Stimulated activated CD8-positive, alpha-beta memory T cell treated with anti-CD3 and anti-CD28 coated beads, Interleukin-2, amount 100 ng/mL, for 48 hours (primary cell): ENCODE measurements around the gene GIPC1.
"Not testable (repeated sequence)": the region's sequence is repeated elsewhere in the genome, so short reads cannot be mapped to it uniquely, and the experiment has no call there.

Source experiments
- DNase-seq, 2 donors: peaks; one replicate each; pipeline ENCODE4 v3.0.0-alpha.2; 2020; ENCODE audit warnings: low read depth in 2 of 2

The GIPC1 gene

DNA sequence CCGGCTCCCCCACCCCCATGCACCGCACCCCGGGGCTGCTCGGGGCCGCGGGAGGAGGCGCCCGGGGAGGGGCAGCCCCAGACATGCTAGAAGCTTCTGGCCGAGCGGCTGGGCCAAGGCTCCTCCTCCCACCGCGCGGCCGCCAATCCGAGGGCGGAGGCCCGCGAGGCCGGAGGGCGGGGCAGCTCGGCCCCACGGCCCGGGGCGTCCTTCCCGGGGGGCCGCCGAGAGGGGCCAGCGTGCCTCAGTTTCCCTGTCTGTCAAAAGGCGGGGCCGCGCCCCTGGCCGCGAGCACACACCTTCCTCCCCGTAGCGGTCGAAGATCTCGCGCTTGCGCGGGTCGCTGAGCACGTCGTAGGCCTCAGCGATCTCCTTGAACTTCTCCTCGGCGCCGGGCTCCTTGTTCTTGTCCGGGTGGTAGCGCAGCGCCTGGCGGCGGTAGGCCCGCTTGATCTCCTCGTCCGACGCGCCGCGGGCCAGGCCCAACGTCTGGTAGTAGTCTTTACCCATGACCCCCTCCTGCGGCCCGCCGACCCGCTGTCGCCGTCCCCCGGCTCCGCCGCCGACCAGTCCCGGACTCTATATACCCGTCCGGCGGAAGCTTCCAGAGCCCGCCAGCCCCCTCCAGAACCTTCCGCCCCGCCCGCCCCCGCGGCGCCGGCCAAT lies 22.0 kb upstream of the GIPC1 start, which contains the start of gene DNAJB1:
TSS of gene DNAJB1 (minus strand) at position 558 of the 666 bp plus-strand sequence. CDS start at position 510, 48 bp downstream.
- peak; percentile 46 to 64 for DNase-seq

DNA sequence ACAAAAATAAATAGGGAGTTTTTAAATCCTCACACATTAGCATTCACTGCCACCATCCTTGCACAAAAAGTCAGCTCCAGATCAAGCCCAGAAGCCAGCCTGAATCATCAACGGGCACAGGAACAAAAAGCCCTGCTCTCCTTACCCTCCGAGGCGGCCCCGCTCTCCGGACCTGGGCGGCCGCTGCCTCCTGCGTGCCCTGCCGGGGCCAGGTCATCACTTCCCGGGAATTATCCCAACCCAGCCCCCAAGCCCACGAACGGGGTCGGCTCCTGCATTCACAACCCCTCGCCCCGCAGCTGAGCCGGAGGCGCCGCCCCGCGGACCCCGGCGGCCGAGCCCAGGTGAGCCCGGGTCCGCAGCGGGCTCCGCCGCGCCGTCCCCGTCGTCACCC lies 21.5 kb upstream of the GIPC1 start:
- DNase-seq: no peak

- no peak for DNase-seq
Observed at GRCh38 chr19:14516746-14517438, 21.0 kb upstream of the GIPC1 start.

DNA sequence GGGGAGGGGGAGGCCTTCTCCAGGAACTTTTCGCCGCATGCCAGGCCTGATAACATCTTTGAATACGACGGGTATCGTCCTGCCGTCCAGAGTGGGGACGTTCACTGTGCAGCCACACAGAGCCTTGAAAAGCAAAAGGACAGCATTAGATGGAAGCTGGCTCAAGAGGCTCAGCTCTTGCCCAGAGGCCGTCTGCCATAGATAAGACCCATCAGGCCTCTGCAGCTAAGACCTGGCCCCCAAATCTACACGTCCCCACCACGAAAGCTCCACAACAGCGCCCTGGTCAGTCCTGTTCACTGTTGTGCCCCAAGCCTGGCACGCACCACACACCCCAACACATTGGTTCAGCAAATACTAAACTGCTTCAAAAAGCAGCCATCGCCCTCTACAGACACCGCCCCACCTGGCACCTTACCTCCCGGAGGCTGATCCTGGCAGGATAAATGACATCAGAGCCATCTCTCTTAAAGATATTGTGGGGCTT lies 20.2 kb upstream of the GIPC1 start:
- no peak for DNase-seq

GRCh38 chr19:14515501-14516047 lies 19.6 kb upstream of the GIPC1 start:
- DNase-seq: no peak

DNA sequence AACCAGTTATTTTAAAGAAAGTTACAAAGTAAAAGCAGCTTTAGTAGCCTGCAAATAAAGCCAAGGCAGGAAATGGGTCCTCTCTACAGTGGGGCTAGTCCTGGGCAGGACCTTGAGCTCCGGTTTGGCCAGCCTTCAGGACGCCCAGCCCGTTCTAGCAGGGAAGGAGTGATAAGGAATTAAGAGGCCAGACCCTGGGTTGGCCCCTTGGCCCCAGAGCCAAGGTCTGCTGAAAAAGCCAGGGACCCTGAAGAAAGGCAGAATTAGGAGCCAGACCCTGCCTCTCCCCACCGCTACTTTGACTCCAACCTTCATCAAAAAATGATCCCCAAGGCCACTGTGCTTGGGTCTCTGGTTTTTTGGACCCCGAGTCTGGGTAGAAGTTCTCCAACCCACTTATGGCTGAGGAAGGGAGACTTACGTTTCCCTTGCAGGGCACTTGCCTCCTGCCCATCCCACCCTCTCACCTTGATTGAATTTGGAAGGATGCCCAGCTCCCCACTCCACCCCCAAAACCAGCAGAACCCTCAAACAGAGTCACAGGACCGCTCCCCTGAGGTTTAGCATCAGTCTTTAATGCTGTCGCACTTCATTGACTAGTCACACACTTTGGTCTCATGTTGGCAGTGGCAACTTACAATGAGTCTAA lies 18.4 kb upstream of the GIPC1 start:
- DNase-seq: no peak

GRCh38 chr19:14512406-14512961 lies 16.6 kb upstream of the GIPC1 start:
- DNase-seq: no peak

GRCh38 chr19:14511229-14511593 lies 15.3 kb upstream of the GIPC1 start:
- DNase-seq: no peak

GRCh38 chr19:14510311-14511228 lies 14.6 kb upstream of the GIPC1 start:
- no peak for DNase-seq

DNA sequence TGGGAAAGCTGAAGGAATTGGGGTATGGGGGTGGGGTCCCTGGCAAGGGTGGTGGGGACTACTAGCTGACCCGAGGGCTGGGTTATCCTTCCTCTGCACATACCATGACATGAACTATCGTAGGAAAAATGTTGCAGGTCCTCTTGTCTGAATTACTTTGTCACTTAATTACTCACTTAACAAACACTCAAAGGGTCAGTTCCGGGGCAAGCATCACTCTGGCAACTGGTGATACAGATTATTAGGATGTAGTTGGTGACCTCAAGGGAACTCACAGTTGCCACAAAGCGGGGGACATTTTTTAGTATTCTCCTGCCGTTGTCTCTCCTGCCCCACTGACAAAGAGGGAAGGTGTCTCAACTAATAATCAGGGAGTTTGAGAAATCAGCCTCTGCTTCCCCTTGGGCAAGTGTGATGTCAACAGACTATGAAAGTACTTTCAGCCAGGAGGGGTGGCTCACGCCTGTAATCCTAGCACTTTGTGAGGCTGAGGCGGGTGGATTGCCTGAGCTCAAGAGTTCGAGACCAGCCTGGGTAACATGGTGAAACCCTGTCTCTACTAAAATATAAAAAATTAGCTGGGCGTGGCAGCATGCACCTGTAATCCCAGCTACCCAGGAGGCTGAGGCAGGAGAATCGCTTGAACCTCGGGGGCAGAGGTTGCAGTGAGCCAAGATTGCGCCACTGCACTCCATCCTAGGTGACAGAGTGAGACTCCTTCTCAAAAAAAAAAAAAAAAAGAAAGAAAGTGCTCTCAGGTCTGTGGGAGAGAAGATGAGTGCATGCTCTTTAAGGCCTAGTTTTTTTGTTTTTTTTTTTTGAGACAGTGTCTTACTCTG lies 12.0 kb upstream of the GIPC1 start:
- DNase-seq: no peak

GRCh38 chr19:14505488-14506239 lies 9.7 kb upstream of the GIPC1 start:
- DNase-seq: peak; percentile 58 to 75

DNA sequence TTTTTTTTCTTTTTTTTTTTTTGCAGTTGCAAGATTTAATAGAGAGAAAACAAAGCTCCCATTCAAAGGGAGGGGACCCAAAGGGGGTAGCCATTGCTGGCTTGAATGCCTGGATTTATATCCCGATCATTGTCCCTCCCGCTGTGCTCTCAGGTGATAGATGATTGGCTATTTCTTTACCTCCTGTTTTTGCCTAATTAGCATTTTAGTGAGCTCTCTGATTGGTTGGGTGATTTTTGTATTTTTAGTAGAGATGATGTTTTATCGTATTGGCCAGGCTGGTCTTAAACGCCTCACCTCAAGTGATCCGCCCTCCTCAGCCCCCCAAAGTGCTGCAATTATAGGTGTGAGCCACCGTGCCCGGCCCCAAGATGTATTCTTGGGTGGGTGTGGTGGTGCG lies 8.6 kb upstream of the GIPC1 start:
- DNase-seq: not testable (repeated sequence)

DNA sequence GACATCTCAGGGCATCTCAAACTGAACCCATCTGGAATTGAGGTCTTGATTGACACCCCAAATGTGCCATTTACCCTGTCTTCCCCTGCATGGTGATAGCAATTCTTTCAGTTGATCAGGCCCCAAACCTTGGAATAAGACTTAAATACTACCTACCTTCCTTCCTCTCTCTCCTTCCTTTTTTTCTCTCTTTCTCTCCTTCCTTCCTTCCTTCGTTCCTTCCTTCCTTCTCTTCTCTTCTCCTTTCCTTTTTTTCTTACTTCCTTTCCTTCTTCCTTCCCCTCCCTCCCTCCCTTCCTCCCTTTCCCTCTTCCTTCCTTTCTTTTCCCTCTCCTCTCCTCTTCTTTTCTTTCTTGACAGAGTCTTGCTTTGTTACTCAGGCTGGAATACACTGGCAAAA lies 7.4 kb upstream of the GIPC1 start:
- no peak for DNase-seq

DNA sequence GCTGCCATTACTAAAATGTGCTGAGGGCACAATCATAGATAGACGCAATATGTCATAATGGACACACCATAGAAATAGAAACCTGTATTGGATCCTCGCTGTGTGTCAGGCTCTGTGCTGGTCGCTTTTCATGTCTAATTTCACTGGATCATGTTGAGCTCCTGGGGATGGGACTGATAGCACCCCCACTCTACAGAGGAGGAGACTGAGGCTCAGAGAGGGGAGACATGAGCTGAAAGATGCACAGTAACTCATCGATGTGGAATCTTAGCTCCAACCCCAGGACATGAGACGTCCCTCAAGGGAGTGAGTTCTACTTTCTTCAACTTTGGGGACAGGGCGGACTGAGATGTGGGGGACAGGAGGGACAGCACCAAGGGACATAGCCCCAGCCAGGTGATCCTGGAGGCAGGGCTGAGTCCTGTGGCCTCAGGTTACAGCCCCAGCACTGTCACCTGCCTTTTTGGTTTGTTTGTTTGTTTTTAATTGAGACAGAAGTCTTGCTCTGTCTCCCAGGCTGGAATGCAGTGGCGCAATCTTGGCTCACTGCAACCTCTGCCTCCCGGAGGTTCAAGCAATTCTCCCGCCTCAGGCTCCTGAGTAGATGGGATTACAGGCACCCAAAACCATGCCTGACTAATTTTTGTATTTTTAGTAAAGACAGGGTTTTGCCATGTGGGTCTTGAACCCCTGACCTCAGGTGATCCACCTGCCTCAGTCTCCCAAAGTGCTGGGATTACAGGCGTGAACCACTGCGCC lies 6.6 kb upstream of the GIPC1 start:
- no peak for DNase-seq

- no peak for DNase-seq
Observed at GRCh38 chr19:14497228-14497921, 1.4 kb upstream of the GIPC1 start.

DNA sequence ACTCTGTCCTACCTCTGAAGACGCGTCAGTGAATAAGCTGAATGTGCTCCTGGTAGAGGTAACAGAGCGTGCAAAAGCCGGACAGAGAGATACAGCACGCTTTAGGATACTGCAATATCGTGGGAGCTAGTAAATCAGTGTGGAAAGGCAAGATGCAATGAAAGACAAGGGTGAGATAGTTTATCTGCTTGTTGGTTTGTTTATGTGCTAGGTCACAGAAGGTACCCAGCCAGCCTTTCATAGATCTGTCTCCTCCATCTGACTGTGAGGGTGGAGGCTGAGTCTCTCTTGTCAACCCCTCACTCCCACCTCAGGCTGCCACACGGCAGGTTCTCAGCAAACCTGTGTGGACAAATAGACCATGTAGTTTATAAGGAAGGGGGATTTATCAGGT lies 904 bp upstream of the GIPC1 start:
- no peak for DNase-seq

DNA sequence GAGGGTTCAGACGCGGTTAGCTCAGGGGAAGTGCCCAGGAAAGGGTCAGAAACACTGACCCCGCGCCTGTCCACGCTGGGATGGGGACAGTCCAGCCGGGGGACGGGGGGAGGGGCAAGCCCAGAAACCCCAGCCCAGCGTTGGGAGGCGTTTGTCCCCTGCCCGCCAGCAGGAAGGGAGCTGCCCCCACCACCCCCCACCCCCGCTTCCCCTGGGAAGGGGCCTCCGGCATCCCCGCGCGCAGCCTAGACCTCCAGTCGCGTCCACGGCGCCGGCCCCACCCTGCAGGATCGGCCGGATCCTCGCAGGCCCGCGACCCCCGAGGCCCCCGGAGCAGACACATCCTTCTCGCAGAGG lies 277 bp downstream of the GIPC1 start:
- DNase-seq: no peak
